OCI-LY7 (cell line): ENCODE results near the gene SYNGAP1. TPM values are rescaled to one million over a fixed set of nuclear protein-coding genes. Genes with fewer than 3 reads are reported as not detected.

Experiments
- BruUV-seq: library from RNA; stranded (reverse); fragments of 400-500 nt; replicated peaks from 2 replicates; lab custom pipeline; 2021; lab: Mats Ljungman, UMichigan
- CTCF ChIA-PET: fragments of 300-600 bp; sonication (Branson Sonifier 250); formaldehyde crosslinking; loops from one replicate; lab custom pipeline; 2022; ENCODE audit warnings: antibody characterized with exemption; ENCODE audit not compliant: unreplicated experiment; lab: Charles Lee
- POLR2A ChIA-PET: fragments of 300-600 bp; sonication (Branson Sonifier 250); formaldehyde crosslinking; loops from one replicate; lab custom pipeline; 2022; ENCODE audit warnings: antibody characterized with exemption; lab: Charles Lee
- DNase-seq: peaks from one replicate; pipeline ENCODE4 v3.0.0-alpha.2; 2015; ENCODE audit warnings: low spot score
- H2AFZ ChIP-seq: fragments of 200-600 bp; sonication (generic), shearing (Covaris generic); 2 replicates; pipeline ENCODE4 v1.6.1; 2014; ENCODE audit warnings: mild to moderate bottlenecking, antibody characterized with exemption, low read length, moderate library complexity
- H3K27ac ChIP-seq: fragments of 200-600 bp; sonication (generic); 2 replicates; pipeline ENCODE4 v1.5.1; 2014; ENCODE audit warnings: mixed run types, low read depth, mild to moderate bottlenecking, moderate library complexity, low read length, inconsistent platforms; ENCODE audit not compliant: poor library complexity, severe bottlenecking
- H3K36me3 ChIP-seq: fragments of 200-600 bp; sonication (generic); 2 replicates; pipeline ENCODE4 v1.6.1; 2014; ENCODE audit warnings: mild to moderate bottlenecking, antibody characterized with exemption, low read length, moderate library complexity, mixed read lengths; ENCODE audit not compliant: insufficient read depth
- H3K4me1 ChIP-seq: fragments of 200-600 bp; sonication (generic); 2 replicates; pipeline ENCODE4 v1.5.1; 2014; ENCODE audit warnings: mild to moderate bottlenecking, low read length; ENCODE audit not compliant: insufficient read depth, poor library complexity, severe bottlenecking
- H3K4me2 ChIP-seq: fragments of 200-600 bp; sonication (generic); 2 replicates; pipeline ENCODE4 v1.6.1; 2014; ENCODE audit warnings: mild to moderate bottlenecking, low read length
- H3K4me3 ChIP-seq: fragments of 200-600 bp; sonication (generic); 2 replicates; pipeline ENCODE4 v1.5.1; 2014; ENCODE audit warnings: mild to moderate bottlenecking, low read depth, low read length; ENCODE audit not compliant: poor library complexity, severe bottlenecking
- H3K79me2 ChIP-seq: fragments of 200-600 bp; sonication (generic); 2 replicates; pipeline ENCODE4 v1.6.1; 2016; ENCODE audit warnings: low read depth, mild to moderate bottlenecking, low read length, moderate library complexity, mixed read lengths; ENCODE audit not compliant: insufficient read depth
- H3K9me2 ChIP-seq: fragments of 200-600 bp; sonication (generic); 2 replicates; pipeline ENCODE4 v1.6.1; 2016; ENCODE audit warnings: mild to moderate bottlenecking, low read length, mixed read lengths; ENCODE audit not compliant: insufficient read depth
- H3K9me3 ChIP-seq: fragments of 200-600 bp; sonication (generic); 2 replicates; pipeline ENCODE4 v1.6.1; 2014; ENCODE audit warnings: mild to moderate bottlenecking, mixed run types, low read length, mixed read lengths
- H4K20me1 ChIP-seq: fragments of 200-600 bp; sonication (generic); 2 replicates; pipeline ENCODE4 v1.6.1; 2014; ENCODE audit warnings: mild to moderate bottlenecking, antibody characterized with exemption, low read length, moderate library complexity, mixed read lengths; ENCODE audit not compliant: insufficient read depth
- CTCF ChIP-seq: fragments of 200-600 bp; sonication (generic); conservative IDR thresholded peaks from 2 replicates; pipeline ENCODE4 v1.5.1; 2014; ENCODE audit warnings: mild to moderate bottlenecking, antibody characterized with exemption, low read length, moderate library complexity, mixed read lengths
- EZH2phosphoT487 ChIP-seq: fragments of 200-600 bp; sonication (generic); IDR thresholded peaks from 2 replicates; pipeline ENCODE4 v1.6.1; 2018; ENCODE audit warnings: low read depth, borderline replicate concordance, mild to moderate bottlenecking, mixed run types, antibody characterized with exemption, low read length, moderate library complexity, mixed read lengths
- intact Hi-C: fragments of 100-400 bp; cut with micrococcal nuclease; formaldehyde crosslinking; loops from one replicate; pipeline ENCODE4 v1.10.0; 2022; ENCODE audit not compliant: unreplicated experiment
- total RNA-seq, 2 experiments: library from RNA; depleted of rRNA in 1 of 2; stranded (reverse); fragments of >200 nt in 1 of 2; shearing (Covaris generic) in 1 of 2; gene quantifications; 2 replicates each; pipeline ENCODE4 v1.2.3, GENCODE V29; 2014 to 2022

SYNGAP1 gene
- total RNA-seq, 2 experiments from 2014 or later, result 5.6 to 30.7 TPM

- no TSS peak for BruUV-seq
- no peak overlapping the region for H3K4me3 ChIP-seq
- H3K9me3 ChIP-seq, result no peaks in the 10 kb centered on the region
- no peaks in the 10 kb centered on the region for H3K9me2 ChIP-seq
- H3K36me3 ChIP-seq, result peaks cover 35% of the 10 kb centered on the region
- DNase-seq, result no peak
- peaks cover 5% of the 10 kb centered on the region; the same call in 1 of the 2 replicates for H3K79me2 ChIP-seq
- ChIA-PET POLR2A (no interaction called here), CTCF (no interaction called here)
- no peak for TF ChIP-seq EZH2phosphoT487
- TF ChIP-seq CTCF, result no peak
- H4K20me1 ChIP-seq, result no peaks in the 10 kb centered on the region
- no peak overlapping the region for H2AFZ ChIP-seq
- H3K27ac ChIP-seq, result no peak overlapping the region
- no peak overlapping the region for H3K4me2 ChIP-seq
- H3K4me1 ChIP-seq, result peaks cover 47% of the 10 kb centered on the region
- intact Hi-C loops, result no loop called here
Observed at GRCh38 chr6:33433544-33434191, 13.8 kb downstream of the SYNGAP1 start.

- BruUV-seq, result no TSS peak
- H3K4me1 ChIP-seq, result peaks cover 34% of the 10 kb centered on the region
- H2AFZ ChIP-seq, result no peak overlapping the region
- no peak for DNase-seq
- TF ChIP-seq CTCF (no peak), EZH2phosphoT487 (no peak)
- peaks cover 3% of the 10 kb centered on the region; the same call in 1 of the 2 replicates for H3K79me2 ChIP-seq
- no peaks in the 10 kb centered on the region for H4K20me1 ChIP-seq
- H3K4me2 ChIP-seq, result no peak overlapping the region
- CTCF ChIA-PET, result interaction anchor here (0.6 kb wide), 1 partner anchor 18 kb away, joined by 6 read pairs; no protein-coding TSS in a partner anchor
- POLR2A ChIA-PET, result interaction anchor here (0.6 to 0.7 kb wide), 2 partner anchors 136 to 565 kb away, joined by 3 read pairs; no protein-coding TSS in a partner anchor
- H3K36me3 ChIP-seq, result peaks cover 43% of the 10 kb centered on the region
- no peak overlapping the region for H3K4me3 ChIP-seq
- no peaks in the 10 kb centered on the region for H3K9me2 ChIP-seq
- intact Hi-C loops, result no loop called here
- H3K27ac ChIP-seq, result no peak overlapping the region
- no peaks in the 10 kb centered on the region for H3K9me3 ChIP-seq
Observed at GRCh38 chr6:33434961-33435360, 15.1 kb downstream of the SYNGAP1 start.

DNA sequence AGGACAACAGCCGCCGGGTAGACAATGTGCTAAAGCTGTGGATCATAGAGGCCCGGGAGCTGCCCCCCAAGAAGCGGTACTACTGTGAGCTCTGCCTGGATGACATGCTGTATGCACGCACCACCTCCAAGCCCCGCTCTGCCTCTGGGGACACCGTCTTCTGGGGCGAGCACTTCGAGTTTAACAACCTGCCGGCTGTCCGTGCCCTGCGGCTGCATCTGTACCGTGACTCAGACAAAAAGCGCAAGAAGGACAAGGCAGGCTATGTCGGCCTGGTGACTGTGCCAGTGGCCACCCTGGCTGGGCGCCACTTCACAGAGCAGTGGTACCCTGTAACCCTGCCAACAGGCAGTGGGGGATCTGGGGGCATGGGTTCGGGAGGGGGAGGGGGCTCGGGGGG, 17.8 kb downstream of the SYNGAP1 start:
- TF ChIP-seq EZH2phosphoT487 (no peak), CTCF (no peak)
- Histone ChIP-seq H3K4me1 (peaks cover 7% of the 10 kb centered on the region), H2AFZ (no peak overlapping the region), H3K27ac (no peak overlapping the region), H3K4me2 (no peak overlapping the region), H4K20me1 (no peaks in the 10 kb centered on the region), H3K36me3 (peaks cover 64% of the 10 kb centered on the region), H3K79me2 (no peaks in the 10 kb centered on the region), H3K4me3 (no peak overlapping the region), H3K9me3 (no peaks in the 10 kb centered on the region), H3K9me2 (no peaks in the 10 kb centered on the region)
- intact Hi-C loops, result no loop called here
- CTCF ChIA-PET, result no interaction called here
- no TSS peak for BruUV-seq
- POLR2A ChIA-PET, result no interaction called here
- DNase-seq, result no peak
